IPS DF 4.7 (cell line): Measurements from ENCODE around the gene GASK1A.
A peak's percentile ranks its signal among the peaks of the same experiment; 100 is the strongest.
"Not testable (repeated sequence)": the region's sequence is repeated elsewhere in the genome, so short reads cannot be mapped to it uniquely, and the experiment has no call there.

ENCODE experiments used
- DNase-seq: peaks from one replicate; pipeline ENCODE4 v3.0.0-alpha.2; 2013; ENCODE audit warnings: low spot score; ENCODE audit errors: extremely low read depth

GASK1A gene

DNA sequence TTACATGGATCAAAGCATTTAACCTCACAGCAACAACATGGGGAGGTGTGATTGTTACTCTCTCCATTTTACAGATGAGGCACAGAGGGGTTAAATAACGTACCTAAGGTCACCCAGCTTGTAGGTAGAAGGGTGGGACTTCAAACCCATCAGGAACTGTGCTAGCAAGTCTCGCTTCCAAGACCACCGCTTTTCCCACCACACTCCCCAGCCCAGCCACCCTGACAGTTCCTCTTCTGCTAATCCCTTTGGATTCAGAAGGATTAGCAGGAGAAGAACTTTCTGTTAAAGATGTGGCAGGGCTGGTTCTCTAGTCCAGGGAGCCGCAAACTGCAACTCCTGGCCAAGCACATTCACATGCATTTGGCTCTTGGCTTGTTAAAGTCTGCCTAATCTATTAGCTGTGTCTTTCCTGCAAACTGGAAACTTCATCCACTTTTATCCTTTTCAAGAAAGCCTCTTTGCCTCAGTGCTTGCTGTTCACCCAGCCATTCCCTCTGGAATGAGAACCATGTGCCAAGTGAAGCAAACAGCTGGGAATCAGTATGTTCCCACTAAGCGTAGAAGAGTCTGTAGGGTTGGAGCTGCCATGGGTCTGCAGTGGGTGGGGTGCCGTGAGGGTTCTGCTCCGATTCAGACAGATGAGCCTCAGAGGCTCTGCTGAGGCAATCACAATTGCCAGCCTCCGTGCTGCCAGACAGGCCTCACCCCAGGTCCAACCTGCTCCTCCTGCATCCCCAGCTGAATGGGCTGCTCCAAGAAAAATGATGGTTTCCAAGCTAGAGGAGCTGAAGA lies 82.2 kb downstream of the GASK1A start:
- no peak for DNase-seq

DNA sequence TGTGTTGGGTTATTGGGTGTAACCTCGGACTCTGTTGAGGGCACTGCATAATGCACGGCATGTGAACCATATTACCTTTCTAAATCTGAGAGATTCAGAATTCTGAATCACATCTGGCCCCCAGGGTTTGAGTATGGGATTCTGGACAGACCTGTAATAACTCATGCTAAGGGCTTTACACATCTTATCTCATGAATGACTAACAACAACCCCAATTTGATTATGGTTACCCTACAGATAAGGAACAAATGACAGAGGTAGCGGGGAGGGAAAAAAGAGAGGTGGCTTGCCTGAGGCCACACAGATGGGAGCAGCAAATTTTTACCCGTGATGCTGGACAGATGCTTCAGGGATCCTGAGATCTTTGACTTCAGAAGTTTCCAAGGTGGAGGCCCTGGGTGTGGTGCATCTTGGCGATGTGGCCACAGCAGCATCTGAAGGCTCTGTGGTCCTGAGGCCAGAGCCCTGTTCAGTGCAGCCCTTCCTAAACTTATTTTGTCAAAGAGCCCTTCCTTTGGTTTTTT lies 83.0 kb downstream of the GASK1A start:
- DNase-seq: no peak

DNA sequence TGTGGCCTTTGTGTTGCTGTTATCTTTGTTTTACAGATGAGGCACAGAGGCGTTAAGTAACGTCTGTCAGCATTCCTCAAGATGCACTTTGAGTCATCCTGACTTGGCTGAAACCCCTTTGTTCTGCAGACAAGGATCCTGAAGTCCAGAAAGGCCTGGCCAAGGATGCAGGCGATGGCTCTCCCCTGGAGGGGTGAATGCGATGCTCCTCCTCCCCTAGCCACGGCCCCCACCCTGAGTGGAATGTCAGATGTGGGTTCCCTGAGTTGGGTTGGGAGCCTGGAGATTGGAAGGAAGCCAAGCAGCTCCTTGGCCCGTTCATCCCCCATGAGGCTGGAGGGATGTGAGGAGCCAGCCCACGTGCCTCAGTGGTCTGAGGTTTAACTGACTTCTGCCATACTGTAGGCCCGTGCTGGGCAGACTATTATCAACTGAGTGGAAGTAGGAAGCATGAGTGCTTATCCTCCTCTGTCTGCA lies 83.5 kb downstream of the GASK1A start:
- DNase-seq: no peak

DNA sequence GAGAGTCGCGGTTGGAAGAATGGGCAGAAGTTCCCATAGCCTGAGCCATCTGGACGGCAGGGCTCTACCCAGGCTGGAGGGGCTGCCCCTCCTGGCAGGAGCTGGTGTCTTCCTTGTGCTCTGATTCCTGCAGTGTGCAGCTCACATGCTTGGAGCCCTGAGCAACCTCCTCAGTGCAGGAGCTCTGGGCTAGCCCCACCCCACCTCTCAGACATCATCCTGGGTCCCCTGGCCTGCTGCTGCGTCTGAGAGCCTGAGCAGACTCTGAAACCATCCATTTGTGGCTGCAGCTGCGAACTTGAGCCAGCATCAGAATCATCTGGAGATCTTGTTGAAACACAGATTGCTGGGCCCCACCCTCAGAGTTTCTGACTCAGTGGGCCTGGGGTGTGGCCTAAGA lies 84.0 kb downstream of the GASK1A start:
- DNase-seq: no peak

DNA sequence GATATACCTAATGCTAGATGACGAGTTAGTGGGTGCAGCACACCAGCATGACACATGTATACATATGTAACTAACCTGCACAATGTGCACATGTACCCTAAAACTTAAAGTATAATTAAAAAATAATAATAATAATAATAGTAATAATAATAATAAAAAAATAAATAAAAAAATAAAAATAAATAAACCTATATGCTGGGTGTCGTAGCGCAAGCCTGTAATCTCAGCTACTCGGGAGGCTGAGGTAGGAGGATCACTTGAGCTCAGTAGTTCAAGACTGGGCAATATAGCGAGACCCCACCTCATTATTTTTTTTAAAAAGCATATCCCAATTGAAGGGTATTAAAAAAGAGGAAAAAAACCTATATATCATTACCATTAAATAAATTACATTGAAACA lies 91.6 kb downstream of the GASK1A start:
- DNase-seq: not testable (repeated sequence)

DNA sequence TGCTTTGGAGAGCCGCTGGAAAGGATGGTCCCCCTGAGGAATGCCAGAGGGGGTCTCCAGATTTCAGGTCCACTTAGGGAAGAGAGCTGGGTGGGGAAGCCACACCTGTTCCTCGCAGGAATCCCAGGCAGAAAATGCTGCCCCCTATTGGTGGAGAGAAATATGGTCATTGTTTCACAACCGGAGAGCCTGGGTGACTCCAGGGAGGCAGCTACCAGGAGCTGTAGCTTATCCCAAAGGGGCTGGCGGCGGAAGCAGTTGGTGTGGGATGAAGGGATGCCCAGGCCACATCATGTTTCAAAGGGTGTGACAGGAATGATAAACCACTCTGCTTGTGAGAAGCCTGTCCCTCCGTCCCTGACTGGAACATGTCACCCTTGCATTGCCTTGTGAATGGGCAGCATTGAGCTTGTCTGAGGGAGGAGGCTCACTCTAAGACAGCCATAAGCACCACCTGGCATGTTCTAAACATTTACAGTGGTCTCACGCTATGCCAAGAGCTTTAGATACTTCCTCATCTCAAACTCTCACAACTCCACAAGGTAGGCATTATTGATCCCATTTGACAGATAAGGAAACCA lies 92.3 kb downstream of the GASK1A start:
- peak; percentile 36 for DNase-seq

- DNase-seq: no peak
These were observed 93.2 kb downstream of the GASK1A start for GRCh38 chr3:43072361-43072760.

DNA sequence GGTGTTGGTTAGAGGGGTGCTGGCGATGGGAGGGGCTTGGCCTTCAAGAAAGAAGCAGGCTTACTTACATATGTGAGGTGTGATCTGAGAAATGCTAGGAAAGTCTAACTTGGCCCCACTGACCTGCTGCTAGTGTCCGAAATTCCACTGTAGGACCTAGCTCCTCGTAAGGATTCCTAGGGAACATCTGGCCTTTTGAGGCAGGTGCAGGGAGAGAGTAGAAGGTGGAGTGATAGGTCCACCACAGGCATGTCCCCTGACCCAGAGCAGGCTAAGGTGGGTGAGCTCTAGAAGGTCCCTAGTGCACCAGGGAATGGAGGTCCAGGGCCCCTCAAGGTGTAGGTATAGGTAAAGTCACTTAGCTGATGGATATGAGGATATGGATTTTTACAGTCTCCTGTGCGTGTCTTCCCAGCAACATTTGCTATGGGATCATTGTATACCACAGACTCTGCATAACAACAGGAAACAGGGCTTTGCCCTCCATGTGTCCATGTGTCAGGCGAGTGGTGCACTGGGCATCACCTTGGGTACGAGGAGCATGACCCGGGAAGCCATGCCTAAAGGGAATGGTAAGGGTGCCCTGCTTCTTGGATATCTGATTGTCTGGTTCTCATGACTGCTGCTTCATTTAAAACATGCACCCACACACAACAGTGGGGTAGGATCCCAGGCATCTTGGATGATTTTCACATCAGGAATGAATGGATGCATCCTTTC lies 94.2 kb downstream of the GASK1A start:
- no peak for DNase-seq

GRCh38 chr3:43073836-43074220 lies 94.7 kb downstream of the GASK1A start:
- no peak for DNase-seq

DNA sequence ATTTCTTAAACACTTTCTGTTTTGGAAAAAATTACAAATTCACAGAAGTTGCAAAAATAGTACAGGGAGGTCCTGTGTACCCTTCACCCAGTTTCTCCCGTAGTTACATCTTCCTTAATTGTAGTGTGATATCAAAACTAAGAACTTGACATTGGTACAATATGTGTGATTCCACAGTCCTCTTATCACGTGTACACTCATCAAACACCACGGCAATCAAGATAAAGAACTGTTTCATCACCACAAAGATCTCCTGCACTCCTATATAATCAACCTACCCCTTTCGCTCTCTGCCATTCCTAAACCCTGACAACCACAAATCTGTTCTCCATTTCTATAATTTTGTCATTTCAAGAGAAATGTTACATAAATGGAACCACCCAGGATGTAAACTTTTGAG lies 95.4 kb downstream of the GASK1A start:
- DNase-seq: no peak

DNA sequence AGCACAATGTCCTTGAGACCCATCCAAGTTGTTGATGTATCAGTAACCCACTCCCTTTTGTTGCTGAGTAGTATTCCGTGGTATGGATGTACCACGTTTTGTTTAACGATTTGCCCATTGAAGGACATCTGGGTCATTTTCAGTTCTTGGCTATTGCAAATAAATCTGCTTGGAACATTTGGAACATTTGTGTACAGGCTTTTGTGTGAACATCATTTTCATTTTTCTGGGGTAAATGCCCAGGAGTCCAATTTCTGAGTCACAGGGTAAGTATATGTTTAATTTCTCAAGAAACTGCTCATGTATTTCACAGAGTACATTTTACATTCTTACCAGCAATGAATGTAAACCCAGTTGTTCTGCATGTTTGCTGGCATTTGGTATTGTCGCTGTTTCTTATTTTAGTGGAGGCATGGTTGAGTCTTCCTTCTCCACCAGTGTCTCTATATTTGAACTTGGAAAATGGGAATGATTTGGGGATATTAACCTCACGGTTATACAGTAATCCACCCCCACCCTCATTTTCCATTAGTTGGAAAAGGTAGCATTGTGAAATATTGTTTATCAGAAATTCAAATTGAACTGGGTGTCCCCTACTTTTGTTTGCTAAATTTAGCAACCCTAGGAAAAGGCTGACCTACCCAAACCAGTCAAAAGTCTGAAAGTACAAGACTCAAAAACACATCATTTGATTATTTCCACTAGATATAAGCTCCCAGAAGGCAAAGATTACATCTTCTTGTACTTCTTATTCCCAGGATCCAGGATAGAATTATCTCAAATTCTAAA lies 96.0 kb downstream of the GASK1A start:
- no peak for DNase-seq

GRCh38 chr3:43075904-43076661 lies 97.0 kb downstream of the GASK1A start:
- DNase-seq: no peak

- no peak for DNase-seq
These were observed 97.7 kb downstream of the GASK1A start for GRCh38 chr3:43076857-43077256.

DNA sequence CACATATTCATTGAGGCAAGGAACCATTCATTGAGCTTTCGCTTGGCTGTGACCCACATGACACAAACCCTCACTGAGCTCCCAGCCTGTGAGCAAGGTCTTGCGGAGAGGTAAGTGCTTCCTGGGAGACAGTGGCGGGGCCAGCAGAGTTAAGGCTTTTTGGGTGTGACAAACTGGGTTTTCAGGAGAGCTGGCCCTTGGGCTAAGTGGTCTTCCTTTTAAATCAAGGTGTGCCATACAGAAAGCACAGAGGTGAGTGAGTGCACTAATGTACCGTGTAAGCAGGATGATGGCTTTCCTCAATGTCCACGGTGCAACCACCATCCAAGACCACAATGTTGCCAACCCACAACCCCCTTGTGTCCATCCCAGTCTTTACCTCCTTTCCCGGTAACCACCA lies 98.2 kb downstream of the GASK1A start:
- DNase-seq: no peak

DNA sequence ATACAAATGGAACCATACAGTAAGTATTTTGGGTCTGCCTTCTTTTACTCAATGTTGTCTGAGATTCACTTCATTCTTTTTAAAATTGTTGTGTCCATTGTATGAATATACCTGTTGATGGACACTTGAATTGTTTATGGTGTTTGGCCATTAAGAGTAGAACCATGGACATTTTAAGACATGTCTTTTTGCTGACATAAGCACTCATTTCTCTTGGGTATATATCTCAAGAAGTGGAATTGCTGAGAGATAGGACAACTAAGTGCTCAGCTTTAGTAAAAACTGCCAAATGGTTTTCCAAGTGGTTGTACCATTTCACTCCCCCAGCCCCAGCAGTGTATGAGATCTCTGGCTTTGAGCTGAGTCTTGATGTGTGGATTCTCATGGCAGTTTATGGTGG lies 98.6 kb downstream of the GASK1A start:
- DNase-seq: no peak

GRCh38 chr3:43079536-43080332 lies 100.6 kb downstream of the GASK1A start:
- DNase-seq: no peak

DNA sequence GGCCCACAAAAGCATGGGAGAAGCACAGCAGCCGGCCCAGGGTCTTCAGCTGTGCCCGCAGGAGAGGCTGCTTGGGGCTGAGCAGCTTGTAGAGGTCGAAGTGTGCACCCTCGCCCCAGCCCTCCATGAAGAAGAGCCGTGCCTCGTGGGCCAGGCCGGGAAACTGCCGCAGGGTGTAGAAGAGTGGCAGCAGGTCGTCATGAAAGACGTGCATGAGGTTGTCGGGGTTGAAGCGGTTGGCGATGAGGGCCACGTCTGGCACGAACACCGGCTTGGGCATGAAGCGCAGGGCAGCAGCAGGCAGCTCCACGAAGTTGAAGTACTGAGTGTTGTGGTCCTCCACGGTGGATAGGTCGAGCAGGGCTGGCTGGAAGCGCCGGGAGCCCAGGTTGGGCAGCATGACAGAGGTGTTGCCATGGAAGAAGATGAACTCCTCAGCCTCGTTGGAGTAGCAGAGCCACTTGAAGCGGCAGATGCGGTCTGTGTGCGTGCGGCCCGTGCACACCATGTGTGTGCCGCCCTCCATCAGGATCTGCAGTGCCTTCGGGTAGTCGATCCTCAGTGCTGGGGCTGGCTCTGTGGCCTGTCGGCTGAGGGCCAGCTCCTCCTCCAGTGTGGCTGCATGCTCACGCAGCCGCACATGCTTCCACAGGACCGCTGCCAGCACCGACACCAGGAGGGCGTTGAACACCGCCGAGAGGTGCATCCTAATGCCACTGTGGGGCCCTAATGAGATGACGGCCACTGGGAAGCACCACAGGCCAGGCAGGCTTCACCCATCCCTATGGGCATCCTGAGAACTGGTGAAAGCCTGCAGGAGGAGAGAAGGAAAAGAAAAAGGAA lies 101.8 kb downstream of the GASK1A start:
- no peak for DNase-seq

- DNase-seq: no peak
These were observed 102.7 kb downstream of the GASK1A start for GRCh38 chr3:43081796-43082195.

GRCh38 chr3:43082457-43082856 lies 103.3 kb downstream of the GASK1A start:
- no peak for DNase-seq
